ENCODE data around the gene CCDC57.

- TF ChIP-seq CTCF (IDR thresholded peaks at IDR 0.05): no peak
- TF ChIP-seq POLR2A (IDR thresholded peaks at IDR 0.05): no peak
Observed at GRCh38 chr17:82153295-82153691, 59.3 kb downstream of the CCDC57 start.

Data from esophagus squamous epithelium (tissue), 4 donors.